Hematopoietic multipotent progenitor cell treated with erythropoietin and hydrocortisone succinate and interleukin-3 and kit ligand, for 4 days (in vitro differentiated cells): ENCODE data around the gene MRPL16.
A peak's percentile ranks its signal among the peaks of the same experiment; 100 is the strongest.

Experiments used
- DNase-seq: peaks from one replicate; pipeline ENCODE4 v3.0.0-alpha.2; 2015

The MRPL16 gene

GRCh38 chr11:59769828-59770227 is 40.8 kb downstream of the MRPL16 start:
- no peak for DNase-seq

- DNase-seq, result no peak
Observed at GRCh38 chr11:59769111-59769510, 41.5 kb downstream of the MRPL16 start.

GRCh38 chr11:59767225-59767611 is 43.4 kb downstream of the MRPL16 start:
- DNase-seq, result peak; percentile 97

GRCh38 chr11:59766542-59767224 is 43.9 kb downstream of the MRPL16 start:
- DNase-seq, result peak; percentile 74

GRCh38 chr11:59765068-59765735 is 45.4 kb downstream of the MRPL16 start:
- DNase-seq, result no peak

GRCh38 chr11:59761993-59762392 is 48.6 kb downstream of the MRPL16 start:
- DNase-seq, result no peak

GRCh38 chr11:59760771-59761170 is 49.8 kb downstream of the MRPL16 start:
- no peak for DNase-seq

GRCh38 chr11:59759900-59760299 is 50.7 kb downstream of the MRPL16 start:
- DNase-seq, result no peak

- no peak for DNase-seq
Observed at GRCh38 chr11:59758401-59759037, 52.1 kb downstream of the MRPL16 start.

- DNase-seq, result peak; percentile 46
Observed at GRCh38 chr11:59756845-59757244, 53.7 kb downstream of the MRPL16 start.

- DNase-seq, result no peak
Observed at GRCh38 chr11:59756558-59756840, 54.1 kb downstream of the MRPL16 start.
